Liver (tissue), 9 donors: Measurements from ENCODE around the gene CHAC2. TPM values are rescaled to one million over a fixed set of nuclear protein-coding genes. Genes with fewer than 3 reads are reported as not detected.

Source experiments
- DNase-seq: peaks from one replicate; pipeline ENCODE4 v3.0.0-alpha.2; 2017; ENCODE audit warnings: low spot score
- H3K27ac ChIP-seq, 2 donors: one replicate each; pipeline ENCODE4 v1.7.0; 2013; ENCODE audit warnings: inconsistent platforms in 2 of 2, low read length in 2 of 2, control low read depth in 1 of 2, low read depth in 1 of 2, mild to moderate bottlenecking in 1 of 2
- H3K27me3 ChIP-seq, 4 donors: one replicate each; pipeline versions ENCODE4 v1.6.1 to v1.7.0; 2013; ENCODE audit warnings: low read length in 3 of 4, inconsistent platforms in 1 of 4, mild to moderate bottlenecking in 1 of 4, moderate library complexity in 1 of 4; ENCODE audit not compliant: control insufficient read depth in 4 of 4, insufficient read depth in 4 of 4
- H3K36me3 ChIP-seq, 4 donors: one replicate each; pipeline versions ENCODE4 v1.6.1 to v1.7.0; 2013; ENCODE audit warnings: low read length in 3 of 4, mild to moderate bottlenecking in 3 of 4, low read depth in 1 of 4, moderate library complexity in 1 of 4; ENCODE audit not compliant: control insufficient read depth in 4 of 4, insufficient read depth in 3 of 4
- H3K4me1 ChIP-seq, 4 donors: one replicate each; pipeline versions ENCODE4 v1.6.1 to v1.7.0; 2013; ENCODE audit warnings: low read length in 3 of 4, mild to moderate bottlenecking in 3 of 4, moderate library complexity in 1 of 4; ENCODE audit not compliant: control insufficient read depth in 4 of 4, insufficient read depth in 4 of 4
- H3K4me3 ChIP-seq, 3 donors: one replicate each; pipeline versions ENCODE4 v1.6.1 to v1.7.0; 2013; ENCODE audit warnings: low read length in 3 of 3, control low read depth in 1 of 3, low read depth in 1 of 3, mild to moderate bottlenecking in 1 of 3
- H3K9ac ChIP-seq, 2 donors: one replicate each; pipeline ENCODE4 v1.7.0; 2013; ENCODE audit warnings: low read length in 2 of 2, mild to moderate bottlenecking in 2 of 2, moderate library complexity in 2 of 2, control low read depth in 1 of 2, low read depth in 1 of 2
- H3K9me3 ChIP-seq, 4 donors: one replicate each; pipeline versions ENCODE4 v1.6.1 to v1.7.0; 2013; ENCODE audit warnings: low read length in 3 of 4; ENCODE audit not compliant: control insufficient read depth in 4 of 4
- EGR1 ChIP-seq, 2 donors: IDR thresholded peaks; 2 replicates each; pipeline ENCODE4 v1.6.1; 2016 to 2018; ENCODE audit warnings: antibody characterized with exemption in 2 of 2, low read depth in 2 of 2
- FOXA1 ChIP-seq: IDR thresholded peaks from 2 replicates; pipeline ENCODE4 v1.6.1; 2016; ENCODE audit warnings: antibody characterized with exemption
- GABPA ChIP-seq, 2 donors: IDR thresholded peaks in 1 of 2; conservative IDR thresholded peaks in 1 of 2; 2 replicates each; pipeline ENCODE4 v1.6.1; 2016; ENCODE audit warnings: antibody characterized with exemption in 2 of 2, mild to moderate bottlenecking in 1 of 2, moderate library complexity in 1 of 2
- HNF4A ChIP-seq, 2 donors: conservative IDR thresholded peaks; 2 replicates each; pipeline ENCODE4 v1.6.1; 2016; ENCODE audit warnings: antibody characterized with exemption in 2 of 2, mild to moderate bottlenecking in 2 of 2
- HNF4G ChIP-seq: IDR thresholded peaks from 2 replicates; pipeline ENCODE4 v1.6.1; 2016; ENCODE audit warnings: antibody characterized with exemption
- JUND ChIP-seq, 2 donors: IDR thresholded peaks; 2 replicates each; pipeline ENCODE4 v1.6.1; 2016; ENCODE audit warnings: antibody characterized with exemption in 2 of 2
- RAD21 ChIP-seq, 2 donors: IDR thresholded peaks; 2 replicates each; pipeline ENCODE4 v1.6.1; 2016; ENCODE audit warnings: antibody characterized with exemption in 2 of 2, mild to moderate bottlenecking in 2 of 2
- RXRA ChIP-seq, 2 donors: IDR thresholded peaks; 2 replicates each; pipeline ENCODE4 v1.6.1; 2017 to 2018; ENCODE audit warnings: antibody characterized with exemption in 2 of 2, mild to moderate bottlenecking in 1 of 2
- SP1 ChIP-seq: IDR thresholded peaks from 2 replicates; pipeline ENCODE4 v1.6.1; 2018; ENCODE audit warnings: antibody characterized with exemption, mild to moderate bottlenecking
- YY1 ChIP-seq: IDR thresholded peaks from 2 replicates; pipeline ENCODE4 v1.6.1; 2016; ENCODE audit warnings: antibody characterized with exemption, mild to moderate bottlenecking
- WGBS: extraction: QIAGEN DNeasy Blood & Tissue Kit; methylation state at CpG from one replicate; pipeline ENCODE4 v1.1.7; 2013; 5-methylcytosine and 5-hydroxymethylcytosine counted together
- polyA plus RNA-seq, 2 donors: library from polyadenylated mRNA; stranded (reverse) in 1 of 2; unstranded in 1 of 2; fragments of 200-250 nt in 1 of 2; fragments of >200 nt in 1 of 2; fragmentation: Nextera tagmentation in 1 of 2; extraction: Ambion mirVana in 1 of 2; gene quantifications; one replicate each; pipeline versions ENCODE4 v1.2.1 to v1.2.3, GENCODE V29; 2013 to 2015
- total RNA-seq, 2 donors: library from RNA; depleted of rRNA; stranded (reverse); fragments of >200 nt; gene quantifications; one replicate each; pipeline ENCODE4 v1.2.3, GENCODE V29; 2014
- TF ChIP-seq, protein P1 (sequence below): IDR thresholded peaks from 2 replicates; pipeline ENCODE4 v1.6.1; 2016; ENCODE audit warnings: antibody characterized with exemption
- TF ChIP-seq, protein P2 (sequence below): IDR thresholded peaks from 2 replicates; pipeline ENCODE4 v1.6.1; 2016; ENCODE audit warnings: antibody characterized with exemption
- TF ChIP-seq, protein P3 (sequence below): IDR thresholded peaks from 2 replicates; pipeline ENCODE4 v1.6.1; 2016; ENCODE audit warnings: antibody characterized with exemption
- donor health status: healthy.
- donor health status: healthy.
- donor health status: healthy.
- donor health status: healthy.
- donor health status: healthy.

Gene CHAC2
- total and polyA plus RNA-seq, 4 donors: 2.6 to 7.0 (median 4.3) TPM

DNA sequence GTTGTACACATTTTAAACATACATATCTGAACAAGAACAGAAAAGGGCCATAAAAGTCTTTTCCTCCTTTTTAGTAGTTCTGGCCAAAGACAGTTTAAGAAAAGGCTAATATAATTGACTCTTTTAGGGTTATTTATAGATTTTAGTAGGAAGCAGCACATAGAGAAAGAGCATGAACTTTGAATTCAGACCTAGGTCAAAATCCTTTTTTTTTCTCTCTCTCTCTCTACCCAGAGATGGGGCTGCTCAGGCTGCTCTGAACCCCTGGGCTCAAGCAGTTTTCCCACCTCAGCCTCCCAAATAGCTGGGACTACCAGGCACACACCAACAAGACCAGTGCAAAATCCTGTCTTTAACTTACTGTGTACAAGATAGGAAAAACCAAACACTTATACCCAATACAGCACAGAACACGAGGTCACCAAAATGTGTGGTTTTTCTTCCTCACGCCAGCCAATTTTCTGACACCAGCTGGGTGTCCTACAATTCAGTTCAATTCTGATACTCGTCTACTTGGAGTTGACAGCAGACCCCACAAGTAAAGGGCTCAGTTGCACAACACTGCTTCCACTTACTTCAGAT, 51.3 kb downstream of the CHAC2 start:
- Histone ChIP-seq H3K4me1 (peaks cover 0 to 9% (median 6%) of the 10 kb centered on the region in 4 donors), H3K9me3 (no peaks in the 10 kb centered on the region), H3K36me3 (peaks cover 3 to 13% (median 11%) of the 10 kb centered on the region in 4 donors), H3K27me3 (no peaks in the 10 kb centered on the region), H3K27ac (peak overlapping the region in 1 of 2 donors; percentile 27), H3K4me3 (no peak overlapping the region), H3K9ac (no peak overlapping the region)
- 47% methylated on average over 3 of the region's 3 CpGs for WGBS
- TF ChIP-seq, protein P1, sequence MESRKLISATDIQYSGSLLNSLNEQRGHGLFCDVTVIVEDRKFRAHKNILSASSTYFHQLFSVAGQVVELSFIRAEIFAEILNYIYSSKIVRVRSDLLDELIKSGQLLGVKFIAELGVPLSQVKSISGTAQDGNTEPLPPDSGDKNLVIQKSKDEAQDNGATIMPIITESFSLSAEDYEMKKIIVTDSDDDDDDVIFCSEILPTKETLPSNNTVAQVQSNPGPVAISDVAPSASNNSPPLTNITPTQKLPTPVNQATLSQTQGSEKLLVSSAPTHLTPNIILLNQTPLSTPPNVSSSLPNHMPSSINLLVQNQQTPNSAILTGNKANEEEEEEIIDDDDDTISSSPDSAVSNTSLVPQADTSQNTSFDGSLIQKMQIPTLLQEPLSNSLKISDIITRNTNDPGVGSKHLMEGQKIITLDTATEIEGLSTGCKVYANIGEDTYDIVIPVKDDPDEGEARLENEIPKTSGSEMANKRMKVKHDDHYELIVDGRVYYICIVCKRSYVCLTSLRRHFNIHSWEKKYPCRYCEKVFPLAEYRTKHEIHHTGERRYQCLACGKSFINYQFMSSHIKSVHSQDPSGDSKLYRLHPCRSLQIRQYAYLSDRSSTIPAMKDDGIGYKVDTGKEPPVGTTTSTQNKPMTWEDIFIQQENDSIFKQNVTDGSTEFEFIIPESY: no peak
- peak; percentile 21 for TF ChIP-seq SP1
- peak; percentile 47 to 69 for TF ChIP-seq HNF4A (conservative IDR thresholded peaks at IDR 0.05)
- TF ChIP-seq, protein P2, sequence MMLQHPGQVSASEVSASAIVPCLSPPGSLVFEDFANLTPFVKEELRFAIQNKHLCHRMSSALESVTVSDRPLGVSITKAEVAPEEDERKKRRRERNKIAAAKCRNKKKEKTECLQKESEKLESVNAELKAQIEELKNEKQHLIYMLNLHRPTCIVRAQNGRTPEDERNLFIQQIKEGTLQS: no peak
- TF ChIP-seq RXRA (IDR thresholded peaks at IDR 0.05): peak in 1 of 2 donors; percentile 34
- peak; percentile 24 for TF ChIP-seq HNF4G
- no peak for DNase-seq

DNA sequence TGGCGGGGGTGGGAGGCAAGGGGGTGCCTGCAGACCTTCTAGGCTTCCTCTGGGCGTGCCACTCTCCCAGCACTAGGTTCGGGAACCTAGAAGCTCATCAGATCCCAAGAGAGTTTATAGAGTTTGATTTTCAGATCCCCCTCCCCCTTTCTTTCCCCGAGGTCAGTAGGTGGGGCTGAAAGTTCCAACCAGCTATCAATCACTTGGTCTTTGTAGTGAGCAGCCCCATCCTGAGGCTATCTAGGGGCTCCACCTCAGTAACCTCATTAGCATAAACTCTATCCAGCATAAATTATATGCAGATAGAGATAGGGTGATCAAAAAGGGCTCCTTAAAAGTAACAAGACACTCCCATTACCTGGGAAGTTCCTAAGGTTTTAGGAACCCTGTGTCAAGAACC, 52.0 kb downstream of the CHAC2 start:
- TF ChIP-seq, protein P3, sequence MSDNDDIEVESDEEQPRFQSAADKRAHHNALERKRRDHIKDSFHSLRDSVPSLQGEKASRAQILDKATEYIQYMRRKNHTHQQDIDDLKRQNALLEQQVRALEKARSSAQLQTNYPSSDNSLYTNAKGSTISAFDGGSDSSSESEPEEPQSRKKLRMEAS: no peak
- TF ChIP-seq GABPA (IDR thresholded peaks at IDR 0.05 in 1 of 2, conservative IDR thresholded peaks at IDR 0.05 in 1 of 2) (no peak), HNF4A (conservative IDR thresholded peaks at IDR 0.05) (no peak), HNF4G (no peak), FOXA1 (no peak), RAD21 (IDR thresholded peaks at IDR 0.05) (no peak), YY1 (no peak), EGR1 (IDR thresholded peaks at IDR 0.05; ENCODE audit: low read depth in 2 of 2) (no peak), RXRA (IDR thresholded peaks at IDR 0.05) (no peak), JUND (IDR thresholded peaks at IDR 0.05) (no peak)
- TF ChIP-seq, protein P1: no peak
- TF ChIP-seq, protein P2: no peak
- no peak overlapping the region for H3K27ac ChIP-seq
- peaks cover 3 to 11% (median 10%) of the 10 kb centered on the region in 4 donors for H3K36me3 ChIP-seq
- no peak overlapping the region for H3K9ac ChIP-seq
- H3K4me3 ChIP-seq: no peak overlapping the region
- whole genome bisulfite sequencing: 85% methylated on average over 4 of the region's 4 CpGs
- no peaks in the 10 kb centered on the region for H3K9me3 ChIP-seq
- no peaks in the 10 kb centered on the region for H3K27me3 ChIP-seq
- no peak for DNase-seq
- H3K4me1 ChIP-seq: peaks cover 0 to 9% (median 6%) of the 10 kb centered on the region in 4 donors
